ENCODE measurements around the gene ZCCHC3.
A peak's percentile ranks its signal among the peaks of the same experiment; 100 is the strongest.
"Not testable (repeated sequence)": the region's sequence is repeated elsewhere in the genome, so short reads cannot be mapped to it uniquely, and the experiment has no call there.

ZCCHC3 gene

GRCh38 chr20:297098-297924 is at the start of gene ZCCHC3:
Gene ZCCHC3, plus strand, starts transcription at chr20:297570. Its CDS starts 17 bp downstream, at chr20:297587.
- peak; percentile 90 for DNase-seq (ENCODE audit: low spot score)

- DNase-seq (ENCODE audit: low spot score), result no peak
These were observed 46.0 kb upstream of the ZCCHC3 start for GRCh38 chr20:251354-251753.

DNA sequence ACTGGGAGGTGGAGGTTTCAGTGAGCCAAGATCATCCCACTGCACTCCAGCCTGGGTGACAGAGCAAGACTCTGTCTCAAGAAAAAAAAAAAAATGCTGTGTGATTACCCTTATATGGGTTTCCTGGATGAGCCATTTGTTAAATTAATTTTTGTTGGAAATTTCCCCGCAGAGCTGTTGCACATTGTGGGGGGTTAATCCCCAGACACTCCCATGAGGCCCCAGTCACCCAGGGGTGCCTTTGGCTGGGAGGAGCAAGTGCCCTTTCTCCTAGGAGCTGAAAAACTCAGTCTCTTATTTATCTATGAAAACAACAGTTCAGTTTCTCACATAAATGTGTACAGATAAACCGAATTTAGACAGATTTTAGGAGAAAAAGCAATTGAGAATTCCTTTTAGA is 44.6 kb upstream of the ZCCHC3 start:
- no peak for DNase-seq (ENCODE audit: low spot score)

DNA sequence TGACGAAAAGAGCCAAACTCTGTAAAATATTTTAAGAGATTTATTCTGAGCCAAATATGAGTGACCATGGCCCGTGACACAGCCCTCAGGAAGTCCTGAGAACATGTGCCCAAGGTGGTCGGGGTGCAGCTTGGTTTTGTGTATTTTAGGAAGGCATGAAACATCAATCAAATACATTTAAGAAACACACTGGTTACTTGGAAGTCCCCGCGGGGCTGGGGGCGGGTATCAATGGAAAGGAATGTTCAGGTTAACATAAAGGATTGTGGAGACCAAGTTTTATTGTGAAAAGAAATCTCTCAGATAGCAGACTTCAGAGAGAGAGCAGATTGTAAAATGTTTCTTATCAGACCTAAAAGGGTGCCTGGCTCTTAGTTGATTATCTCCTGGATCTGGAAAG is 43.9 kb upstream of the ZCCHC3 start:
- not testable (repeated sequence) for DNase-seq (ENCODE audit: low spot score)

DNA sequence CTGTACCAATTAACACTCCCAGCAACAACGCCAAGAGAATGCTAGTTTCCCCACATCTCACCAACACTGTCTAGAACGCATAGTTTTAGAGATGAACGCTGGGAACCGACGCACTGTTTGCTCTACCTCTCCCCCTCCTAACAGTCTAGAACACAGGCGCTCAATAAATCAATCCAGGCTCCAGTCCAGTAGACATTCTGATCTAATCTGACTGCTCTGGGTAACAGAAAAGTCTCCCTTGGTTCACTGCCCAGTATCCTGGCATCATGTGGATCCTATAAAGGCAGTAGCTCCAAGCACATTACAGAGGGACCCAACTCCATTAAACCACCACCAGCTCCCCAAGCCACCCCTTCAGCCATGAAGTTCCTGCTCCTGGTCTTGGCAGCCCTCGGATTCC is 40.0 kb upstream of the ZCCHC3 start, which contains the start of gene DEFB132:
Gene DEFB132, plus strand, starts transcription at position 306 of the 400 bp plus-strand sequence. Its CDS starts 55 bp downstream, at position 361.
- no peak for DNase-seq (ENCODE audit: low spot score)

GRCh38 chr20:258269-258858 is 39.0 kb upstream of the ZCCHC3 start:
- DNase-seq (ENCODE audit: low spot score), result no peak

DNA sequence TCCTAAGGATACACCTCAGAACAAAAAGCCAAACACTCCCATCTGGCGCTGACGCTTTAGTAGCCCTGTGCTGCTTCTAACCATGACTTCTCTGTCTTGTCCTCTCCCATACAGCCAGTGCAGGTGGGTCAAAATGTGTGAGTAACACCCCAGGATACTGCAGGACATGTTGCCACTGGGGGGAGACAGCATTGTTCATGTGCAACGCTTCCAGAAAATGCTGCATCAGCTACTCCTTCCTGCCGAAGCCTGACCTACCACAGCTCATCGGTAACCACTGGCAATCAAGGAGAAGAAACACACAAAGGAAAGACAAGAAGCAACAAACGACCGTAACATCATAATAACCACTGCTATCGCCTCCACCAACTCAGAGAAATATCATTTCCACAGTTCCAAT is 38.4 kb upstream of the ZCCHC3 start:
- no peak for DNase-seq (ENCODE audit: low spot score)

GRCh38 chr20:259981-260380 is 37.4 kb upstream of the ZCCHC3 start:
- DNase-seq (ENCODE audit: low spot score), result no peak

GRCh38 chr20:263701-264100 is 33.7 kb upstream of the ZCCHC3 start:
- DNase-seq (ENCODE audit: low spot score), result no peak

- DNase-seq (ENCODE audit: low spot score), result peak; percentile 96
These were observed 30.5 kb upstream of the ZCCHC3 start for GRCh38 chr20:266596-267562.

DNA sequence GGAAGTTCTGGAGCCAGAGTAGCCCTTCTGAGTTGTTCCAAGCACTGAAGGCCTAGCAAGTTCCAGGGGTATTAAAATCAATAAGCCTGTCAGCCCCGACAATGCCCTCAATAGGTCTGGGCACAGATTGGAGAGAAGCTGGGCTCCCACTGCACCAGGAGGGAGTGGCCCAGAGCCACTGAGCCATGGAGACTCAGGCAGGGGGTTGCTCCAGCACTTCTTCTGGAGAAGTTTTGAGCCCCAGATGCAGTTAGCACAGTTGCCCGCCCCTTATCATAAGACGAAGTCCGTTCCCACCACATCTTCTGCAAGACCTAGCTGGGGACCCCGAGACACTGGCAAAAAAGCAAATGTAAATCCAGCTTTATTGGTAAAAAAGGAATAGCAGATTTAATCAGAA is 26.9 kb upstream of the ZCCHC3 start:
- DNase-seq (ENCODE audit: low spot score), result no peak

- DNase-seq (ENCODE audit: low spot score), result no peak
These were observed 26.3 kb upstream of the ZCCHC3 start for GRCh38 chr20:271069-271468.

- no peak for DNase-seq (ENCODE audit: low spot score)
These were observed 25.8 kb upstream of the ZCCHC3 start for GRCh38 chr20:271528-271927.

DNA sequence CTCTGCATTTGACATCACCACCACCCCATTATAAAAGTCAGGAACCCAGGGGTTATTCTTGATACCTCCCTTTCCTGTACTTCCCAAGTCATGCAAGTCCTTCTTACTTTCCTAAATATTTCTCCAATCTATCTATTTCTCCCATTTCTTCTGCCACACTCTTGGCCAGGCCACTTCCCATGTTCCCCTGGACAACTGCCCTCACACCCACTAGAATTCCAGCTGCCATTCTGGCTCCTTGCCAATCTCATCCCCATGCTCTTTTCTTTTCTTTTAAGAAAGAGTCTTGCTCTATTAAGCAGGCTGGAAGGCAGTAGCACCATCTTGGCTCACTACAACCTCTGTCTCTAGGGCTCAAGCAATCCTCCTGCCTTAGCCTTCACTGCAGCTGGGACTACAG is 24.7 kb upstream of the ZCCHC3 start:
- no peak for DNase-seq (ENCODE audit: low spot score)

GRCh38 chr20:273884-274283 is 23.5 kb upstream of the ZCCHC3 start:
- DNase-seq (ENCODE audit: low spot score), result no peak

DNA sequence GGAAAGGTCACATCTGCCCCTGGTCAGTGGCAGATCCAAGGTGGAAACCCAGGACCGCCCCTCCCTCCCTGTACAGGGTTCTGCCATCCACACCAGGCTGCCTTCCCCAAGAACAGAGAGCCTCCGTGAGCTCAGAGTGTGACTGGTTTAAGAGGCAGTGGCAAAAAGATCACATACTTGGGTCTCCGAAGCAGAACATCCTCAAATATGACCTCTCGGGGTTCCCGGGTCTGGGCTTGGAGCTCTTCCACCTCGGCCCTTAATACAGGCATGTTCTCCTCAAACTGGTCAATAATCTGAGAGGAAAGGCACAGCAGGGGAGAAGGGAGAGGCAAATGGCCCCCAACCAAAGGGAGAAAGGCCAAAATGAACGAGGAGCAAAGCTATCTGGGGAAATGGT is 21.6 kb upstream of the ZCCHC3 start:
- no peak for DNase-seq (ENCODE audit: low spot score)

- no peak for DNase-seq (ENCODE audit: low spot score)
These were observed 20.5 kb upstream of the ZCCHC3 start for GRCh38 chr20:276620-277495.

GRCh38 chr20:277496-277781 is 19.9 kb upstream of the ZCCHC3 start:
- DNase-seq (ENCODE audit: low spot score), result no peak

DNA sequence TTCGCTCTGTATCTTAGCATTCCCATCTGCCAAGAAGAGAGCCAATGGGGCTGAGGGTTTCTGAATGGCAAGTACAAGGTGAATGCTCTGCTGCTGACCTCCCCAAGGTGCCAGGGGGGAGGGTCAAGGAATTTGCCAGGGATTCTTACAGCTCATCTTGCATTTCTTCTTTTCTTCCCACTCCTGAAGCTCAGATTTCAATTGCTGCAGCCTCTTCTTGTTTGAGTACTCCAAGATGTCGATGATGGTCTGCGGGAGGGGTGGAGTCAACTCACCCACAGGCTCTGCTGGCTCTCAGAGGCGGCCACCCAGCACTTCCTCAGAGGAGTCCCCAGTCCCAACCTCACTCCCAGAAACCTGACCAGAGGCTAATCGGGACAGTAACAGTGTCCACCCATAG is 19.2 kb upstream of the ZCCHC3 start:
- no peak for DNase-seq (ENCODE audit: low spot score)

DNA sequence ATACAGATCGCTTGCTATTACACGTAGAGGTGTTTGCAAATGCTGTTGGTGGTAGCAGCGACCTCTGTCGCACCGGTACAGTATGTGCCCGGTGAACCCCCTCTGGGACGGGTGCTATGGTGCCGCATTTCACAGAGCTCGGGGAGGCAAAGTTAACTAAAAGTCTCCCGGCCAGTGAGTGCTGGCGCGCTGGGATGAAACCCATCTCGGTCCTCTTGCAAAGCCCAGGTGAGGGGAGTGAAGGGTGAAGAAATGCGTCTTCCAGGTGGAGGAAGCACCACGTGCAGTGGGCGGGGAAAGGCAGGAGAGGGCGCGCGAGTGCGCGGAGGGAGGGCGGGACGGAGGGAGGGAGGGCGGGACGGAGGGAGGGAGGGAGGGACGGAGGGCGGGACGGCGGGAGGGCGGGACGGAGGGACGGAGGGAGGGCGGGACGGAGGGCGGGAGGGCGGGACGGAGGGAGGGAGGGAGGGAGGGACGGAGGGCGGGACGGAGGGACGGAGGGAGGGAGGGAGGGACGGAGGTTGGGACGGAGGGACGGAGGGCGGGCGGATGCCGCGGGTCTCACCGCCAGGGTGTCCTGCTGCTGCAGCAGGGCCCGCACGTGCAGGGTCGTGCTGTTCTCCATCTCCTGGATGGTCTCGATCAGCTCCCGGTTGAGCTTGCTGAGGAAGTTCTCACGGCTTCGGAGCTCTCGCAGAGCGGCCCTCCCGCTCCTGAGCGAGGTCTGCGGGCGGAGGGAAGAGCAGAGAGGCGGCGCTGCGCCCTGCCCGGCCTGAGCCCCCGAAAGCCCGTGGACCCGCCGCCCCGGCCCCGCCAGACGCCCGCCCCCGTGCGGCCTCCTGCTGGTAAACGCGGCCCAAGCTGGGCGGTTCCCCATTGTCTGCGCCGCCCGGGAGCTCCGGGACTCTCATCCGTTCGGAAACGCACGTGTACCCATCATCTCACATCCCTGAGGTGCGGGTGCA is 18.5 kb upstream of the ZCCHC3 start:
- peak; percentile 55 for DNase-seq (ENCODE audit: low spot score)
